ENCODE data around the gene CCDC149.

The CCDC149 gene

DNA sequence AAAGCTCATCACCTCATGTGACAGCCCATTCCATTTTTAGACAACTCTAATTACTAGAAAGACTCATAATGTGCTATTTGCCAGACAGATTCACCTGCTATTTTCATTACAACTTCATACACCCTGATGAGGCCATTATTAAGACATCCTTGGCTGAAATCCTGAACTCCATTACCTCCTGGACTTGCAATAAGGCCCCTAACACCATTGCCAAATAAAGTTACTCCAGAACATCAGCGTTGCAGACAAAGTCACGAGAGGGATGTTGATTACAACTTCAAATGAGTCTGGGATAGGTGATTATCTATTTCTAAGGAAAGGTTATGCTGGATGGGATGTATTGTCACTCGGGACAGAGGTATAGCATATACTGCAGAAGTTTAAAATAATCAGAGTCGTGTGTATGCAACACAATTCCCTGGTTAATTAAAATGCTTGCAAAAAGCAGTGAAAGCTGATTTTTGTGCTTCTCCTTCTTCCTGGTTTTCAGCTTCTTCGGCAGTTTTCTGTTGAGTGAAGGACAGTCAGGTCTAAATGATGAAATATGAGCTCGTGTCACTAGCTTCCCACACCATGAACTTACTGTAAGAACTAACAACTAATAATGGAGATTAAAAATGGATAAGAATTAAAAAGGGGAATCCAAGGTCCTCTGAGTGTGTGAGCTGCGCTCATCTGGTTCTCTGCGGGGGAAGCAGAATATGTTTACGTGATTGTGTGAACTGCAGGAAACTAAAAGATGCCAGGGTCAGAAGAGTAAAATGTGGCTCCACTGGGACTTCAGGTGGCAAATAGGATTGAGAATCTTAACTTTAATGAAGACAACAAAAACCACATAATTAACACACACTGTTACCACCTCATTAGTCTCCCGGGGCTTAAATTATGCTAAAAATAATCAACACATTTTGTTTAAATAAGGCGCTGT lies 135.0 kb downstream of the CCDC149 start:
- no peak for DNase-seq (ENCODE audit: low spot score)

DNA sequence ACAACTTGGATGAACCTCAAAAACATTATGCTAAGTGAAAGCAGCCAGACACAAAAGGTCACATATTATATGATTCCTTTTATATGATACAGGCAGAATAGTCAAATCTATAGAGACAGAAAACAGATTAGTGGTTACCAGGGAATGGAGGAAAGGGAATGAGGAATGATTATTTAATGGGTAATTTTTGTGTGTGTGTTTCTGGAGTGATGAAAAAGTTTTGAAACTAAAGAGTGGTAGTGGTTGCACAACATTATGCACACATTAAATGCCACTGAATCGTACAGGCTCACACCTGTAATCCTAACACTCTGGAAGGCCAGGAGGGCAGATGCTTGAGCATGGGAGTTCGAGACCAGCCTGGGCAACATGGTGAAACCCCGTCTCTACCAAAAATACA lies 137.1 kb downstream of the CCDC149 start:
- DNase-seq (ENCODE audit: low spot score), result no peak

DNA sequence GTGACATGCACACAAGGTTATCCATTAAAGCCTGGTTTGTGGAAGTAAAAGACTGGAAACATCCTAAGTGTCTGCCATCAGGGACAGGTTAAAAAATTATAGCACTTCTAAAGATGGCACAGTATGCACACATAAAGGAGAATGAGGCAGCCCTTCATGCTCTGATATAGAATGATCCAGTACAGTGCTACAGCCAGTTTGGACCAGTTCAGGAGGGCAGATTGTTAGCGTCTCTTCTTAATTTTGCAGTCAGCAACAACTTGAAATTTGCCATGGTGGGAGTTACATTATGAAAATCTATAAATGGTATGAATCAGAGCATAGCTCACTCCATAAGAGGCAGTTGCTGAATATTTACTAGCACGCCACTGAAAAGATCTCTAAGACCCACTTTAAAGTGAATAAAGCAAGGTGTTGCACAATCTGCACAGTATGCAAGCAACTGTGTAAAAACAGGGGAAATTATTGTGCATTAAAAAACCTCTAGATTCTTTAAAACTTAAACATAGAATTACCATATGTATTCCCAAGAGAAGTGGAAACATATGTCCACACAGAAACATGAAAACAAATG lies 137.7 kb downstream of the CCDC149 start:
- DNase-seq (ENCODE audit: low spot score), result no peak

DNA sequence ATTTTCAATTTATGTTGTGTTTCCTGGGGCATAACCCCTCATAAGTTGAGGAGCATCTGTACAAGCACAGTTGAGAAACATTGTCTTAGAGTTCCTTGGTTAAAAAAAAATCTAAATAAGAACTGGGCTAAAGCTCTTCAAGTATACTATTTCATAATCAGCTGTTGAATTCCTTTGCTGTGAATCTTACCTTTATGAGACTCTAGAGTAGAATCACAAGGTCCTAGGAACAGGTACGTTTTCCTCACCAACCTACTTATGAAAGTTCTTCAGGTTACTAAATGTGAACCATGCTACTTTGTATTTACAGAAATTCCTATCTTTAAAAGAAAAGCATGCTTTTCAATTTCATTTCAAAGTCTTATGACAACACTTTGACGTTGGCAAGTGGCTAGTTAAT lies 138.4 kb downstream of the CCDC149 start:
- no peak for DNase-seq (ENCODE audit: low spot score)

GRCh38 chr4:24772952-24773351 lies 139.9 kb downstream of the CCDC149 start:
- DNase-seq (ENCODE audit: low spot score), result no peak

- no peak for DNase-seq (ENCODE audit: low spot score)
Observed at GRCh38 chr4:24772061-24772705, 140.7 kb downstream of the CCDC149 start.

- DNase-seq (ENCODE audit: low spot score), result no peak
Observed at GRCh38 chr4:24771241-24771640, 141.6 kb downstream of the CCDC149 start.

- DNase-seq (ENCODE audit: low spot score), result no peak
Observed at GRCh38 chr4:24770667-24771066, 142.2 kb downstream of the CCDC149 start.

- DNase-seq (ENCODE audit: low spot score), result peak; percentile 34
Observed at GRCh38 chr4:24770032-24770584, 142.7 kb downstream of the CCDC149 start.

GRCh38 chr4:24769571-24769970 lies 143.3 kb downstream of the CCDC149 start:
- DNase-seq (ENCODE audit: low spot score), result no peak

GRCh38 chr4:24768604-24769003 lies 144.2 kb downstream of the CCDC149 start:
- DNase-seq (ENCODE audit: low spot score), result no peak

GRCh38 chr4:24768006-24768405 lies 144.8 kb downstream of the CCDC149 start:
- no peak for DNase-seq (ENCODE audit: low spot score)

DNA sequence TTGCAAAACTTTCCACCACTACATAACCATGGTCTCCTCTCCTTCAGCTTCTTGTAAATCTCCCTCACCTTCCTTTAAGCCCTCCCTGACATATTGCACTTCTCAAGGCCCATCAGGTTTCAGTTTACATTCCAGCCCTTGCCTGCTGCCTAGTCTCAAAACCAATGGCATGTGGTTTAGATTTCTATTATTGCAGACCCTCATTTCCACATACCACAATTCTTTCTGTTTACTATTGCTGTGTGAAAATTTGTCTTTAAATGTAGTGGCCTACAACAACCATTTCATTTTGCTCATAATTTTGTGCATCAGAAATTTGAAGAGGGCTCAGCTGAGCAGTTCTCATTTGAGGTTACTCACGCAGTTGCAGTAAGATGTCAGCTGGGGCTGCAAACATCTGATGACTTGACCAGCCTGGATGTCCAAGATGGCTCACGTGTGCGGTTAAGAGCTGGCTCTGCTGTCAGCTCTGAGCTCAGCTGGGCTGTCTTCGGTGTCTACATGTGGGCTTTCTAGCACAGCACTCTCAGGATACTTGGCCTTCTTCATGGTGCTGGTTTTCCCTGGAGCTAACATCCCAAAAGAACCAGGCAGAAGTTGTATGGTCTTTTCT lies 147.4 kb downstream of the CCDC149 start:
- no peak for DNase-seq (ENCODE audit: low spot score)

DNA sequence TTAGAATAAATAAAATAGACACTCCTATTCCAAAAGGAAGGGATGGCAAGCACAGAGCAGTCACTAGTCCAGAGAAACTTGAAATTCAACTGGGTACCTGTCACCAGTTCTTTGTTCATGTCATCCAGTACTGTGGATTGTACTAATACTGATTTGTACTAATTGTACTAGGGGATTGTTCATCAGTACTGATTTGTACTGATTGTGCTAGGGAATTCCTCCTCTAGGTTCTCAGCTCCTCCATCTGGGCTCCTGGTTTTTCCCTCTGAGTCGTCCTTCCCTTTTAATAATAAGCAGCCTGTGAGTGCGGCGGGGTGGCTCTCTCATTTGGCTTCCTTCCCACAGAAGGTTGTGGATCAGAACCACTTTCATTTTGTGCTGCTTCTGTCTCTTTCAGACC lies 148.5 kb downstream of the CCDC149 start:
- no peak for DNase-seq (ENCODE audit: low spot score)

GRCh38 chr4:24763631-24764297 lies 149.1 kb downstream of the CCDC149 start:
- DNase-seq (ENCODE audit: low spot score), result no peak

Measured in kidney capillary endothelial cell (primary cell).